ENCODE measurements around the gene RAB36. TPM values are rescaled to one million over a fixed set of nuclear protein-coding genes. Genes with fewer than 3 reads are reported as not detected.

The RAB36 gene
- total RNA-seq, 1 donor from 2014 or later, result 1.8 TPM

- Histone ChIP-seq H3K4me1 (peaks cover 9 to 20% of the 10 kb centered on the region in 2 donors), H3K9me3 (no peaks in the 10 kb centered on the region), H3K4me3 (no peak overlapping the region), H3K36me3 (no peaks in the 10 kb centered on the region), H3K27me3 (no peaks in the 10 kb centered on the region), H3K27ac (no peak overlapping the region)
- intact Hi-C loops (cut with DNase I), result no loop called here
- DNase-seq (ENCODE audit: low spot score in 2 of 2), result no peak
- TF ChIP-seq CTCF (IDR thresholded peaks at IDR 0.05), result no peak
Observed at GRCh38 chr22:23102776-23103175, 42.5 kb upstream of the RAB36 start.

GRCh38 chr22:23103199-23103954 is 41.9 kb upstream of the RAB36 start:
- no peak for DNase-seq (ENCODE audit: low spot score in 2 of 2)
- TF ChIP-seq CTCF (IDR thresholded peaks at IDR 0.05), result no peak
- H3K4me1 ChIP-seq, result peaks cover 4 to 15% of the 10 kb centered on the region in 2 donors
- no peak overlapping the region for H3K4me3 ChIP-seq
- no peaks in the 10 kb centered on the region for H3K36me3 ChIP-seq
- no peaks in the 10 kb centered on the region for H3K27me3 ChIP-seq
- no peak overlapping the region for H3K27ac ChIP-seq
- intact Hi-C loops (cut with DNase I), result no loop called here
- no peaks in the 10 kb centered on the region for H3K9me3 ChIP-seq

- Histone ChIP-seq H3K27ac (no peak overlapping the region), H3K4me3 (no peak overlapping the region), H3K9me3 (no peaks in the 10 kb centered on the region), H3K27me3 (no peaks in the 10 kb centered on the region), H3K4me1 (peaks cover 0 to 6% of the 10 kb centered on the region in 2 donors), H3K36me3 (no peaks in the 10 kb centered on the region)
- no peak for TF ChIP-seq CTCF (IDR thresholded peaks at IDR 0.05)
- DNase-seq (ENCODE audit: low spot score in 2 of 2), result no peak
- intact Hi-C loops (cut with DNase I), result no loop called here
Observed at GRCh38 chr22:23104187-23104971, 40.9 kb upstream of the RAB36 start.

GRCh38 chr22:23105304-23105703 is 40.0 kb upstream of the RAB36 start:
- intact Hi-C loops (cut with DNase I), result no loop called here
- no peaks in the 10 kb centered on the region for H3K36me3 ChIP-seq
- H3K9me3 ChIP-seq, result no peaks in the 10 kb centered on the region
- no peak for TF ChIP-seq CTCF (IDR thresholded peaks at IDR 0.05)
- no peak for DNase-seq (ENCODE audit: low spot score in 2 of 2)
- H3K4me1 ChIP-seq, result no peaks in the 10 kb centered on the region
- H3K4me3 ChIP-seq, result no peak overlapping the region
- no peak overlapping the region for H3K27ac ChIP-seq
- no peaks in the 10 kb centered on the region for H3K27me3 ChIP-seq

GRCh38 chr22:23105919-23106318 is 39.4 kb upstream of the RAB36 start:
- no peak overlapping the region for H3K27ac ChIP-seq
- no peaks in the 10 kb centered on the region for H3K4me1 ChIP-seq
- no peak overlapping the region for H3K4me3 ChIP-seq
- intact Hi-C loops (cut with DNase I), result no loop called here
- H3K9me3 ChIP-seq, result no peaks in the 10 kb centered on the region
- DNase-seq (ENCODE audit: low spot score in 2 of 2), result no peak
- H3K36me3 ChIP-seq, result no peaks in the 10 kb centered on the region
- no peaks in the 10 kb centered on the region for H3K27me3 ChIP-seq
- no peak for TF ChIP-seq CTCF (IDR thresholded peaks at IDR 0.05)
